Muscle of back (tissue), 11 donors: ENCODE measurements around the gene TBATA. TPM values are rescaled to one million over a fixed set of nuclear protein-coding genes. Genes with fewer than 3 reads are reported as not detected.

Experiments
- DNase-seq, 3 donors: peaks; one replicate each; pipeline versions ENCODE4 v3.0.0 to v3.0.0-alpha.2; 2013
- polyA plus RNA-seq, 10 donors: library from polyadenylated mRNA; unstranded; fragments of 120-200 nt; gene quantifications; one replicate each; pipeline ENCODE4 v1.2.1, GENCODE V29; 2013; ENCODE audit not compliant: insufficient read length in 10 of 10

The TBATA gene
- polyA plus RNA-seq, 10 donors: 0.14 to 0.19 TPM; not detected in 8

- DNase-seq: no peak
Measured at GRCh38 chr10:70761727-70762350, 23.3 kb downstream of the TBATA start.

GRCh38 chr10:70761031-70761601 is 24.1 kb downstream of the TBATA start:
- peak in 1 of 3 donors; percentile 72 for DNase-seq

- no peak for DNase-seq
Measured at GRCh38 chr10:70760271-70760787, 24.8 kb downstream of the TBATA start.

GRCh38 chr10:70759781-70760180 is 25.4 kb downstream of the TBATA start:
- no peak for DNase-seq

- DNase-seq: peak; percentile 76 to 89 (median 82)
Measured at GRCh38 chr10:70758757-70759514, 26.2 kb downstream of the TBATA start.

GRCh38 chr10:70757856-70758255 is 27.3 kb downstream of the TBATA start:
- DNase-seq: no peak

- no peak for DNase-seq
Measured at GRCh38 chr10:70756700-70757360, 28.3 kb downstream of the TBATA start.

- no peak for DNase-seq
Measured at GRCh38 chr10:70753841-70754621, 31.1 kb downstream of the TBATA start.

- DNase-seq: no peak
Measured at GRCh38 chr10:70753026-70753663, 32.0 kb downstream of the TBATA start.

- no peak for DNase-seq
Measured at GRCh38 chr10:70752571-70752970, 32.6 kb downstream of the TBATA start.

- DNase-seq: no peak
Measured at GRCh38 chr10:70751991-70752390, 33.2 kb downstream of the TBATA start.

- DNase-seq: no peak
Measured at GRCh38 chr10:70751356-70751755, 33.8 kb downstream of the TBATA start.

GRCh38 chr10:70750156-70750703 is 34.9 kb downstream of the TBATA start:
- no peak for DNase-seq

- no peak for DNase-seq
Measured at GRCh38 chr10:70749756-70750155, 35.4 kb downstream of the TBATA start.

GRCh38 chr10:70748801-70749573 is 36.2 kb downstream of the TBATA start:
- no peak for DNase-seq

- no peak for DNase-seq
Measured at GRCh38 chr10:70748305-70748704, 36.9 kb downstream of the TBATA start.

GRCh38 chr10:70747192-70747965 is 37.8 kb downstream of the TBATA start:
- no peak for DNase-seq

GRCh38 chr10:70745555-70745954 is 39.6 kb downstream of the TBATA start:
- no peak for DNase-seq

- DNase-seq: no peak
Measured at GRCh38 chr10:70744617-70745143, 40.5 kb downstream of the TBATA start.
